GM23248 (cell line): ENCODE results near the gene MTA3.

Experiments used
- EZH2 ChIP-seq: fragments of 200-600 bp; sonication (generic); IDR thresholded peaks from 2 replicates; pipeline ENCODE4 v1.6.1; 2018; ENCODE audit warnings: antibody characterized with exemption, mild to moderate bottlenecking; ENCODE audit not compliant: insufficient read depth, poor library complexity, severe bottlenecking
- EZH2phosphoT487 ChIP-seq: fragments of 200-600 bp; sonication (generic); IDR thresholded peaks from 2 replicates; pipeline ENCODE4 v1.6.1; 2018; ENCODE audit warnings: antibody characterized with exemption, moderate library complexity, mild to moderate bottlenecking, low read depth; ENCODE audit not compliant: insufficient read depth

- no peak for TF ChIP-seq EZH2phosphoT487
- no peak for TF ChIP-seq EZH2
Measured at GRCh38 chr2:42568401-42569115, at the start of gene MTA3.
